ENCODE measurements around the gene CYSTM1.

CYSTM1 gene

GRCh38 chr5:140174465-140175366, at the start of gene CYSTM1:
TSS of gene CYSTM1 (plus strand) at chr5:140175188. CDS start at chr5:140194466, 19,278 bp downstream.
- H3K27me3 ChIP-seq: no peaks in the 10 kb centered on the region
- H3K4me3 ChIP-seq: peak within 1 kb of the TSS; percentile 95
- H4K20me1 ChIP-seq: no peaks in the 10 kb centered on the region
- peak; percentile 77 for TF ChIP-seq Cebpa-rat (IDR thresholded peaks at IDR 0.05)
- no peaks in the 10 kb centered on the region for H3K9me3 ChIP-seq
- peak within 1 kb of the TSS; percentile 67 for H3K27ac ChIP-seq
- H3K4me2 ChIP-seq: peak within 1 kb of the TSS; percentile 97
- no peaks in the 10 kb centered on the region for H3K36me3 ChIP-seq
- peaks cover 20% of the 10 kb centered on the region for H3K4me1 ChIP-seq
- peak within 1 kb of the TSS; percentile 78 for H3K9ac ChIP-seq

GRCh38 chr5:140125637-140126036, 49.4 kb upstream of the CYSTM1 start, which contains the start of gene IGIP:
TSS of gene IGIP (plus strand) at chr5:140125937. CDS start at chr5:140128477, 2,540 bp downstream.
- Histone ChIP-seq H3K9me3 (no peaks in the 10 kb centered on the region), H3K4me3 (no peak within 1 kb of the TSS), H4K20me1 (no peaks in the 10 kb centered on the region; the same call in 1 of the 2 replicates), H3K4me2 (no peak within 1 kb of the TSS), H3K27me3 (no peaks in the 10 kb centered on the region), H3K27ac (no peak within 1 kb of the TSS), H3K36me3 (no peaks in the 10 kb centered on the region), H3K9ac (no peak within 1 kb of the TSS), H3K4me1 (no peaks in the 10 kb centered on the region)
- no peak for TF ChIP-seq Cebpa-rat (IDR thresholded peaks at IDR 0.05)

- Histone ChIP-seq H3K4me3 (no peak overlapping the region), H3K27ac (no peak overlapping the region), H3K9me3 (no peaks in the 10 kb centered on the region), H3K4me1 (peaks cover 5% of the 10 kb centered on the region), H4K20me1 (no peaks in the 10 kb centered on the region; the same call in 1 of the 2 replicates), H3K27me3 (no peaks in the 10 kb centered on the region), H3K36me3 (no peaks in the 10 kb centered on the region), H3K9ac (no peak overlapping the region), H3K4me2 (no peak overlapping the region)
- TF ChIP-seq Cebpa-rat (IDR thresholded peaks at IDR 0.05): no peak
These were observed 48.5 kb upstream of the CYSTM1 start for GRCh38 chr5:140126315-140127012.

GRCh38 chr5:140128376-140128775, 46.6 kb upstream of the CYSTM1 start:
- no peaks in the 10 kb centered on the region for H3K27me3 ChIP-seq
- H3K9ac ChIP-seq: no peak overlapping the region
- H3K4me3 ChIP-seq: no peak overlapping the region
- no peaks in the 10 kb centered on the region; the same call in 1 of the 2 replicates for H4K20me1 ChIP-seq
- no peak overlapping the region for H3K4me2 ChIP-seq
- peaks cover 24% of the 10 kb centered on the region for H3K4me1 ChIP-seq
- no peak overlapping the region for H3K27ac ChIP-seq
- no peak for TF ChIP-seq Cebpa-rat (IDR thresholded peaks at IDR 0.05)
- H3K9me3 ChIP-seq: no peaks in the 10 kb centered on the region
- H3K36me3 ChIP-seq: no peaks in the 10 kb centered on the region

- Histone ChIP-seq H3K4me2 (peak overlapping the region; percentile 77), H3K27ac (no peak overlapping the region), H3K27me3 (no peaks in the 10 kb centered on the region), H3K9me3 (no peaks in the 10 kb centered on the region), H3K9ac (no peak overlapping the region), H3K4me3 (no peak overlapping the region), H3K36me3 (no peaks in the 10 kb centered on the region), H3K4me1 (peaks cover 52% of the 10 kb centered on the region), H4K20me1 (no peaks in the 10 kb centered on the region; the same call in 1 of the 2 replicates)
- no peak for TF ChIP-seq Cebpa-rat (IDR thresholded peaks at IDR 0.05)
These were observed 43.8 kb upstream of the CYSTM1 start for GRCh38 chr5:140130949-140131733.

- TF ChIP-seq Cebpa-rat (IDR thresholded peaks at IDR 0.05): no peak
- Histone ChIP-seq H3K36me3 (no peaks in the 10 kb centered on the region), H3K4me2 (peak overlapping the region; percentile 77), H3K9me3 (no peaks in the 10 kb centered on the region), H3K4me3 (no peak overlapping the region), H3K27me3 (no peaks in the 10 kb centered on the region), H4K20me1 (no peaks in the 10 kb centered on the region; the same call in 1 of the 2 replicates), H3K27ac (peak overlapping the region; percentile 56), H3K9ac (no peak overlapping the region), H3K4me1 (peaks cover 60% of the 10 kb centered on the region)
These were observed 43.0 kb upstream of the CYSTM1 start for GRCh38 chr5:140131967-140132409.

- Histone ChIP-seq H3K4me1 (peaks cover 77% of the 10 kb centered on the region), H3K27ac (0 out of 2 replicates have a peak overlapping the region, but pooled peaks have one; percentile 56), H3K4me3 (no peak overlapping the region), H3K27me3 (no peaks in the 10 kb centered on the region), H3K9me3 (no peaks in the 10 kb centered on the region), H3K4me2 (peak overlapping the region; percentile 77), H3K36me3 (no peaks in the 10 kb centered on the region), H4K20me1 (no peaks in the 10 kb centered on the region), H3K9ac (no peak overlapping the region)
- no peak for TF ChIP-seq Cebpa-rat (IDR thresholded peaks at IDR 0.05)
These were observed 41.3 kb upstream of the CYSTM1 start for GRCh38 chr5:140133514-140134167.

GRCh38 chr5:140134277-140134935, 40.6 kb upstream of the CYSTM1 start:
- Histone ChIP-seq H3K4me2 (peak overlapping the region; percentile 77), H3K9ac (no peak overlapping the region), H3K27me3 (no peaks in the 10 kb centered on the region), H3K36me3 (no peaks in the 10 kb centered on the region), H3K4me1 (peaks cover 77% of the 10 kb centered on the region), H3K4me3 (no peak overlapping the region), H3K27ac (no peak overlapping the region), H3K9me3 (no peaks in the 10 kb centered on the region), H4K20me1 (no peaks in the 10 kb centered on the region)
- TF ChIP-seq Cebpa-rat (IDR thresholded peaks at IDR 0.05): no peak
